ENCODE results near the gene PSMA4. TPM values are rescaled to one million over a fixed set of nuclear protein-coding genes. Genes with fewer than 3 reads are reported as not detected.
A peak's percentile ranks its signal among the peaks of the same experiment; 100 is the strongest.

Gene PSMA4
- total RNA-seq, 1 donor from 2014 or later: 209 TPM

- Mint-ChIP-seq H3K4me3 (peak overlapping the region; percentile 100), H3K4me1 (ENCODE audit: unreplicated experiment) (peaks cover 10% of the 10 kb centered on the region), H3K27me3 (no peaks in the 10 kb centered on the region), H3K9me3 (no peaks in the 10 kb centered on the region), H3K36me3 (peaks cover 13% of the 10 kb centered on the region), H3K27ac (peak overlapping the region; percentile 95)
- no peak for DNase-seq (ENCODE audit: extremely low spot score, unreplicated experiment)
- no peak for TF ChIP-seq CTCF (conservative IDR thresholded peaks at IDR 0.05)
Observed at GRCh38 chr15:78540871-78541743, 863 bp downstream of the PSMA4 start.

- TF ChIP-seq CTCF (conservative IDR thresholded peaks at IDR 0.05): no peak
Observed at GRCh38 chr15:78541744-78542034, 1.4 kb downstream of the PSMA4 start.

GRCh38 chr15:78542647-78543046, 2.4 kb downstream of the PSMA4 start:
- no peak for TF ChIP-seq CTCF (conservative IDR thresholded peaks at IDR 0.05)
- Mint-ChIP-seq H3K27me3 (no peaks in the 10 kb centered on the region), H3K9me3 (no peaks in the 10 kb centered on the region), H3K36me3 (peaks cover 17% of the 10 kb centered on the region), H3K27ac (no peak overlapping the region), H3K4me3 (peak overlapping the region; percentile 73), H3K4me1 (ENCODE audit: unreplicated experiment) (peaks cover 10% of the 10 kb centered on the region)
- DNase-seq (ENCODE audit: extremely low spot score, unreplicated experiment): no peak

More at GRCh38 chr15:78541744-78542034, 1.4 kb downstream of the PSMA4 start:
- Mint-ChIP-seq H3K4me3 (peak overlapping the region; percentile 100), H3K36me3 (peaks cover 13% of the 10 kb centered on the region), H3K27ac (peak overlapping the region; percentile 95), H3K27me3 (no peaks in the 10 kb centered on the region), H3K9me3 (no peaks in the 10 kb centered on the region), H3K4me1 (ENCODE audit: unreplicated experiment) (peaks cover 10% of the 10 kb centered on the region)
- DNase-seq (ENCODE audit: extremely low spot score, unreplicated experiment): no peak

- Mint-ChIP-seq H3K27me3 (peaks cover 4% of the 10 kb centered on the region), H3K36me3 (peaks cover 23% of the 10 kb centered on the region), H3K4me3 (no peak overlapping the region), H3K9me3 (no peaks in the 10 kb centered on the region), H3K4me1 (ENCODE audit: unreplicated experiment) (no peaks in the 10 kb centered on the region), H3K27ac (no peak overlapping the region)
- no peak for TF ChIP-seq CTCF (conservative IDR thresholded peaks at IDR 0.05)
- DNase-seq (ENCODE audit: extremely low spot score, unreplicated experiment): no peak
Observed at GRCh38 chr15:78550194-78550593, 9.9 kb downstream of the PSMA4 start.

- no peaks in the 10 kb centered on the region for H3K4me1 Mint-ChIP-seq (ENCODE audit: unreplicated experiment)
- H3K27me3 Mint-ChIP-seq: peaks cover 4% of the 10 kb centered on the region
- no peak overlapping the region for H3K4me3 Mint-ChIP-seq
- DNase-seq (ENCODE audit: extremely low spot score, unreplicated experiment): no peak
- H3K36me3 Mint-ChIP-seq: peaks cover 18% of the 10 kb centered on the region
- H3K27ac Mint-ChIP-seq: no peak overlapping the region
- no peak for TF ChIP-seq CTCF (conservative IDR thresholded peaks at IDR 0.05)
- no peaks in the 10 kb centered on the region for H3K9me3 Mint-ChIP-seq
Observed at GRCh38 chr15:78550815-78551214, 10.6 kb downstream of the PSMA4 start.

Measured in type B pancreatic cell (in vitro differentiated cells).